H1 (cell line): ENCODE measurements around the gene NBPF3. TPM values are rescaled to one million over a fixed set of nuclear protein-coding genes. Genes with fewer than 3 reads are reported as not detected.
A peak's percentile ranks its signal among the peaks of the same experiment; 100 is the strongest.

Experiments
- CTCF ChIA-PET: fragments of 300-600 bp; sonication (Branson Sonifier 250); formaldehyde crosslinking; loops from one replicate; lab custom pipeline; 2021; ENCODE audit not compliant: partially characterized antibody; lab: Charles Lee
- POLR2A ChIA-PET: fragments of 300-600 bp; sonication (Branson Sonifier 250); formaldehyde crosslinking; loops from one replicate; lab custom pipeline; 2021; ENCODE audit warnings: inconsistent platforms; ENCODE audit not compliant: partially characterized antibody; lab: Charles Lee
- DNase-seq, 2 experiments: peaks; one replicate each; pipeline versions ENCODE4 v3.0.0 to v3.0.0-alpha.2; 2010 to 2022; ENCODE audit warnings: low spot score in 2 of 2, low read depth in 1 of 2, mixed read lengths in 1 of 2
- FAIRE-seq: peaks from 2 replicates; lab custom pipeline; 2011; peaks lifted over from hg19 to GRCh38; lab: Jason Lieb, UNC
- H2AFZ ChIP-seq: 2 replicates; pipeline ENCODE4 v1.8.1; 2012; ENCODE audit warnings: low read length, inconsistent platforms
- H2AK5ac ChIP-seq: 2 replicates; pipeline ENCODE4 v1.6.1; 2013; ENCODE audit warnings: low read depth, low read length
- H2BK120ac ChIP-seq: replicated peaks from 2 replicates; pipeline ENCODE3; 2013; ENCODE audit warnings: low read depth, low read length, inconsistent platforms
- H2BK12ac ChIP-seq: 2 replicates; pipeline ENCODE4 v1.6.1; 2013; ENCODE audit warnings: low read depth, low read length
- H2BK15ac ChIP-seq: 2 replicates; pipeline ENCODE4 v1.6.1; 2013; ENCODE audit warnings: low read length
- H2BK20ac ChIP-seq: 2 replicates; pipeline ENCODE4 v1.6.1; 2013; ENCODE audit warnings: low read length
- H2BK5ac ChIP-seq: 2 replicates; pipeline ENCODE4 v1.6.1; 2013; ENCODE audit warnings: low read depth, low read length
- H3K14ac ChIP-seq: 2 replicates; pipeline ENCODE4 v1.6.1; 2013; ENCODE audit warnings: inconsistent platforms; ENCODE audit not compliant: insufficient read length
- H3K18ac ChIP-seq: 2 replicates; pipeline ENCODE4 v1.6.1; 2013; ENCODE audit warnings: low read length; ENCODE audit errors: extremely low read depth
- H3K23ac ChIP-seq: 2 replicates; pipeline ENCODE4 v1.6.1; 2013; ENCODE audit warnings: inconsistent platforms; ENCODE audit not compliant: insufficient read length
- H3K23me2 ChIP-seq: 2 replicates; pipeline ENCODE4 v1.6.1; 2013; ENCODE audit warnings: low read depth, low read length
- H3K27ac ChIP-seq: 2 replicates; pipeline ENCODE4 v1.6.1; 2011; ENCODE audit warnings: low read depth, low read length, inconsistent platforms
- H3K27me3 ChIP-seq, 4 experiments: replicated peaks in 1 of 4; 1 replicate in 1 of 4; 2 replicates in 3 of 4; pipeline versions ENCODE4 v1.6.1 to v1.8.1; 2011 to 2013; ENCODE audit warnings: low read length in 3 of 4, mild to moderate bottlenecking in 3 of 4, inconsistent platforms in 2 of 4, mixed read lengths in 2 of 4, moderate library complexity in 1 of 4; ENCODE audit not compliant: control insufficient read depth in 3 of 4, insufficient read depth in 3 of 4; ENCODE audit errors: extremely low read depth in 1 of 4
- H3K36me3 ChIP-seq, 4 experiments: 2 replicates each; pipeline versions ENCODE4 v1.6.1 to v1.8.1; 2011 to 2013; ENCODE audit warnings: mild to moderate bottlenecking in 4 of 4, low read length in 3 of 4, moderate library complexity in 2 of 4, control low read depth in 1 of 4, inconsistent platforms in 1 of 4; ENCODE audit not compliant: insufficient read depth in 4 of 4, control insufficient read depth in 2 of 4
- H3K4ac ChIP-seq: replicated peaks from 2 replicates; pipeline ENCODE3; 2013; ENCODE audit warnings: low read length, low read depth, mixed read lengths, inconsistent platforms; ENCODE audit not compliant: insufficient read length
- H3K4me1 ChIP-seq, 4 experiments: replicated peaks in 1 of 4; 1 replicate in 1 of 4; 2 replicates in 3 of 4; pipeline versions ENCODE4 v1.6.1 to v1.8.1; 2011 to 2013; ENCODE audit warnings: low read length in 3 of 4, inconsistent platforms in 2 of 4, mixed read lengths in 1 of 4; ENCODE audit not compliant: insufficient read depth in 4 of 4, control insufficient read depth in 3 of 4
- H3K4me2 ChIP-seq, 2 experiments: 2 replicates each; pipeline versions ENCODE4 v1.6.1 to v1.8.1; 2011 to 2013; ENCODE audit warnings: low read depth in 2 of 2, low read length in 2 of 2, control low read depth in 1 of 2, inconsistent platforms in 1 of 2, mild to moderate bottlenecking in 1 of 2; ENCODE audit not compliant: insufficient read depth in 1 of 2
- H3K4me3 ChIP-seq, 4 experiments: fragments of 200-600, 300-600 bp in 1 of 4; sonication (generic), shearing (Covaris generic), sonication (Bioruptor Twin) in 1 of 4; 2 replicates each; pipeline versions ENCODE4 v1.5.1 to v1.8.1; 2011 to 2016; ENCODE audit warnings: low read length in 4 of 4, low read depth in 3 of 4, control low read depth in 2 of 4, inconsistent platforms in 2 of 4, mild to moderate bottlenecking in 2 of 4, mixed read lengths in 1 of 4, moderate library complexity in 1 of 4; ENCODE audit not compliant: insufficient read depth in 2 of 4; ENCODE audit errors: extremely low read depth in 1 of 4
- H3K56ac ChIP-seq: replicated peaks from 2 replicates; pipeline ENCODE3; 2013; ENCODE audit warnings: low read depth, mild to moderate bottlenecking, mixed read lengths, low read length, inconsistent platforms; ENCODE audit not compliant: insufficient read length
- H3K79me1 ChIP-seq: 2 replicates; pipeline ENCODE4 v1.6.1; 2013; ENCODE audit warnings: low read depth, low read length, control low read depth
- H3K79me2 ChIP-seq, 2 experiments: 2 replicates each; pipeline versions ENCODE4 v1.6.1 to v1.8.1; 2012 to 2013; ENCODE audit warnings: low read length in 2 of 2, mild to moderate bottlenecking in 2 of 2, inconsistent platforms in 1 of 2; ENCODE audit not compliant: insufficient read depth in 2 of 2, control insufficient read depth in 1 of 2
- H3K9ac ChIP-seq, 4 experiments: replicated peaks in 1 of 4; 1 replicate in 1 of 4; 2 replicates in 3 of 4; pipeline versions ENCODE4 v1.6.1 to v1.8.1; 2011 to 2013; ENCODE audit warnings: low read depth in 3 of 4, low read length in 3 of 4, control low read depth in 2 of 4, mild to moderate bottlenecking in 2 of 4, moderate library complexity in 2 of 4, inconsistent platforms in 1 of 4; ENCODE audit errors: extremely low read depth in 1 of 4
- H3K9me3 ChIP-seq, 2 experiments: 2 replicates each; pipeline versions ENCODE4 v1.6.1 to v1.8.1; 2012 to 2013; ENCODE audit warnings: mild to moderate bottlenecking in 2 of 2, moderate library complexity in 2 of 2, control low read depth in 1 of 2, inconsistent platforms in 1 of 2, low read depth in 1 of 2, low read length in 1 of 2, mixed read lengths in 1 of 2; ENCODE audit not compliant: insufficient read depth in 2 of 2
- H4K20me1 ChIP-seq, 2 experiments: replicated peaks in 1 of 2; 2 replicates each; pipeline versions ENCODE3 to v1.8.1; 2011 to 2013; ENCODE audit warnings: inconsistent platforms in 2 of 2, low read length in 2 of 2, mild to moderate bottlenecking in 1 of 2; ENCODE audit not compliant: insufficient read depth in 2 of 2, control insufficient read depth in 1 of 2
- H4K5ac ChIP-seq: 2 replicates; pipeline ENCODE4 v1.6.1; 2013; ENCODE audit warnings: low read length, low read depth, mixed read lengths, inconsistent platforms; ENCODE audit not compliant: insufficient read length
- H4K8ac ChIP-seq: 2 replicates; pipeline ENCODE4 v1.8.0; 2013; ENCODE audit warnings: mild to moderate bottlenecking, moderate library complexity, low read length, inconsistent platforms; ENCODE audit not compliant: insufficient read depth; ENCODE audit errors: extremely low read depth
- H4K91ac ChIP-seq: replicated peaks from 2 replicates; pipeline ENCODE3; 2013; ENCODE audit warnings: low read length, mixed read lengths, inconsistent platforms; ENCODE audit not compliant: insufficient read length
- EP300 ChIP-seq, 2 experiments: IDR thresholded peaks; 1 replicate in 1 of 2; 2 replicates in 1 of 2; pipeline ENCODE4 v1.6.1; 2011 to 2012; ENCODE audit warnings: low read depth in 2 of 2, low read length in 2 of 2, mild to moderate bottlenecking in 2 of 2, borderline replicate concordance in 1 of 2, inconsistent platforms in 1 of 2, moderate library complexity in 1 of 2
- POLR2AphosphoS5 ChIP-seq: IDR thresholded peaks from 2 replicates; pipeline ENCODE4 v1.6.1; 2011; ENCODE audit warnings: low read depth, low read length
- RAD21 ChIP-seq, 2 experiments: IDR thresholded peaks in 1 of 2; conservative IDR thresholded peaks in 1 of 2; 2 replicates each; pipeline ENCODE4 v1.6.1; 2011; ENCODE audit warnings: low read depth in 2 of 2, low read length in 2 of 2, improper control_type of control experiment in 1 of 2, inconsistent platforms in 1 of 2, mild to moderate bottlenecking in 1 of 2, moderate library complexity in 1 of 2
- WGBS, 2 experiments: shearing (Covaris generic) in 1 of 2; methylation state at CpG; one replicate each; pipeline versions ENCODE4 v1.1.6 to v1.1.7; 2013 to 2015; ENCODE audit warnings: low lambda C conversion rate in 2 of 2, mixed read lengths in 2 of 2, inconsistent platforms in 1 of 2, low coverage in 1 of 2, missing lambda C conversion rate in 1 of 2; ENCODE audit not compliant: insufficient replicate concordance in 2 of 2, insufficient coverage in 1 of 2, insufficient read length in 1 of 2; ENCODE audit errors: extremely low coverage in 1 of 2, missing lambda C conversion rate in 1 of 2; 5-methylcytosine and 5-hydroxymethylcytosine counted together
- polyA plus RNA-seq, 7 experiments: library from polyadenylated mRNA; depleted of rRNA in 3 of 7; stranded (reverse) in 5 of 7; unstranded in 2 of 7; fragments of >200 nt in 5 of 7; fragments of 200-250 nt in 2 of 7; gene quantifications; 1 replicate in 5 of 7; 2 replicates in 1 of 7; 4 replicates in 1 of 7; pipeline versions ENCODE4 v1.2.1 to v1.2.3, GENCODE V29; 2011 to 2013; ENCODE audit warnings: missing spikeins in 2 of 7, mixed read lengths in 2 of 7
- total RNA-seq: library from RNA; stranded (reverse); fragmentation: NEBNext Ultra II Directional; extraction: Animal tissue kit (Norgen Biotek cat#: 25700); gene quantifications from 2 replicates; pipeline ENCODE4 v1.2.1, GENCODE V29; 2021
- TF ChIP-seq, protein P1 (sequence below), 3 experiments: IDR thresholded peaks; 1 replicate in 2 of 3; 2 replicates in 1 of 3; pipeline versions ENCODE4 v1.5.1 to v1.6.1; 2011; ENCODE audit warnings: low read length in 3 of 3, mild to moderate bottlenecking in 3 of 3, inconsistent platforms in 2 of 3, low read depth in 1 of 3, moderate library complexity in 1 of 3; ENCODE audit not compliant: insufficient read depth in 1 of 3; ENCODE audit errors: control extremely low read depth in 1 of 3

Gene NBPF3
- total and polyA plus RNA-seq, 2 of the 8 experiments (the other 6 are each of a cell fraction or from before 2014, with no cell fraction given): 3.8 to 4.3 TPM

DNA sequence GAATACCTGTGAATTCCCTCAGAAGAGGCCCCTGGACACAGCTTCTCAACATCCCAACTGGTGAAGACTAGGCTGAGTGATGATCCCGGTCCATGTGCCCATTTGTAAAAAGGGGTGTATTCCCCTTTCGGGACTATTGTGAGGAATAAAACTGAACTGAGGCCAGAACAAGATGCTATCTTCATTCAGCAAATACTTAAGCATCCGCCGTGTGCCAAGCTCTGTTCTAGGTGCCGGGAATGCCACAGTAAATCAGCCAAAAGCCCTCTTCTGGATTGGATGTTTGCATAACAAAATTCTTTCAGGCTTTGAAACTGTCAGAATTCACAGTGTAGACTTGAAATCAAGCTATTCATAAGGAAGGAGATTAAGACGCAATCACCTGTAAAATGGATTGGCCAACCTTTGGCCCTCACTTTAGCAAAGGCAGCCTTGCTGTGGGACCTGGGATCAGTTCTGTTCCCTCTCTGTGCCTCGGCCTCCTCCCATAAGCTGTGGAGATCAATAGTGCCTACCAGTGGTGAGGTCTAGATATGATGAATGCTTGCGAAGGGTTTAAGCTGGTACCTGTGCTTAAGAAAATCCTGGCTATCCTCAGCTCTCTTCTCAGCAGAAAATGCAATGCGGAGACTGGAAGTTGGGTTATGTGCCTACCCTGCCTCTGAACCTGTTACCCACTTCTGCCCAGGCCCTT, 71.1 kb downstream of the NBPF3 start:
- no peak overlapping the region for H3K27ac ChIP-seq

More for the DNA sequence above, 71.1 kb downstream of the NBPF3 start:
- Histone ChIP-seq H2BK120ac (peak overlapping the region; percentile 48), H4K5ac (no peak overlapping the region), H3K79me1 (peaks cover 4% of the 10 kb centered on the region), H3K23ac (no peak overlapping the region), H3K27me3 (peaks cover 0 to 17% (median 10%) of the 10 kb centered on the region in 4 experiments; a peak in 6 of 7 replicates), H3K9me3 (no peaks in the 10 kb centered on the region), H3K4me3 (peak overlapping the region; percentile 78 to 92 (median 80); a peak in 6 of 8 replicates), H3K9ac (no peak overlapping the region), H4K20me1 (peaks cover 10 to 27% of the 10 kb centered on the region in 2 experiments), H2AK5ac (peak overlapping the region; percentile 82; the same call in 1 of the 2 replicates), H3K4me2 (peak overlapping the region; percentile 70 to 87), H2BK12ac (peak overlapping the region; percentile 95; the same call in 1 of the 2 replicates), H2AFZ (no peak overlapping the region), H4K91ac (no peak overlapping the region), H3K4ac (peak overlapping the region; percentile 50), H3K23me2 (peaks cover 10% of the 10 kb centered on the region; the same call in 1 of the 2 replicates), H3K18ac (peak overlapping the region; percentile 91; the same call in 1 of the 2 replicates), H3K56ac (no peak overlapping the region), H4K8ac (no peak overlapping the region), H3K14ac (no peak overlapping the region), H2BK20ac (peak overlapping the region; percentile 90; the same call in 1 of the 2 replicates), H2BK5ac (peak overlapping the region; percentile 80; the same call in 1 of the 2 replicates), H3K4me1 (peaks cover 14 to 23% (median 17%) of the 10 kb centered on the region in 4 experiments), H3K79me2 (peaks cover 12 to 53% of the 10 kb centered on the region in 2 experiments; a peak in 3 of 4 replicates), H3K36me3 (peaks cover 0 to 5% (median 0%) of the 10 kb centered on the region in 4 experiments; a peak in 2 of 8 replicates), H2BK15ac (peak overlapping the region; percentile 84)
- CTCF ChIA-PET: interaction anchor here (0.6 to 26.3 kb wide), 29 partner anchors 10 to 294 kb away, joined by 3 to 372 read pairs (median 5); no protein-coding TSS in a partner anchor
- no peak for DNase-seq
- WGBS, 2 experiments: 89% methylated on average over 9 of the region's 9 CpGs; no CpG with 5 or more reads in 1 of the 2 experiments
- no peak for FAIRE-seq
- POLR2A ChIA-PET: interaction anchor here (0.6 to 3.8 kb wide), 6 partner anchors 13 to 105 kb away, joined by 3 to 16 read pairs (median 4); no protein-coding TSS in a partner anchor
- TF ChIP-seq, protein P1, sequence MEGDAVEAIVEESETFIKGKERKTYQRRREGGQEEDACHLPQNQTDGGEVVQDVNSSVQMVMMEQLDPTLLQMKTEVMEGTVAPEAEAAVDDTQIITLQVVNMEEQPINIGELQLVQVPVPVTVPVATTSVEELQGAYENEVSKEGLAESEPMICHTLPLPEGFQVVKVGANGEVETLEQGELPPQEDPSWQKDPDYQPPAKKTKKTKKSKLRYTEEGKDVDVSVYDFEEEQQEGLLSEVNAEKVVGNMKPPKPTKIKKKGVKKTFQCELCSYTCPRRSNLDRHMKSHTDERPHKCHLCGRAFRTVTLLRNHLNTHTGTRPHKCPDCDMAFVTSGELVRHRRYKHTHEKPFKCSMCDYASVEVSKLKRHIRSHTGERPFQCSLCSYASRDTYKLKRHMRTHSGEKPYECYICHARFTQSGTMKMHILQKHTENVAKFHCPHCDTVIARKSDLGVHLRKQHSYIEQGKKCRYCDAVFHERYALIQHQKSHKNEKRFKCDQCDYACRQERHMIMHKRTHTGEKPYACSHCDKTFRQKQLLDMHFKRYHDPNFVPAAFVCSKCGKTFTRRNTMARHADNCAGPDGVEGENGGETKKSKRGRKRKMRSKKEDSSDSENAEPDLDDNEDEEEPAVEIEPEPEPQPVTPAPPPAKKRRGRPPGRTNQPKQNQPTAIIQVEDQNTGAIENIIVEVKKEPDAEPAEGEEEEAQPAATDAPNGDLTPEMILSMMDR (IDR thresholded peaks at IDR 0.05; ENCODE audit: control extremely low read depth in 1 of 3, insufficient read depth in 1 of 3, low read depth in 1 of 3, low read length in 3 of 3): peak; percentile 3 to 54 (median 19); a peak in 3 of 4 replicates
- TF ChIP-seq POLR2AphosphoS5 (no peak), EP300 (IDR thresholded peaks at IDR 0.05; ENCODE audit: borderline replicate concordance in 1 of 2, low read depth in 2 of 2, low read length in 2 of 2) (no peak), RAD21 (IDR thresholded peaks at IDR 0.05 in 1 of 2, conservative IDR thresholded peaks at IDR 0.05 in 1 of 2; ENCODE audit: low read depth in 2 of 2, low read length in 2 of 2) (peak in 1 of 2 experiments; percentile 31; a peak in 2 of 4 replicates)
